Measurements from ENCODE around the gene APOBEC3B.
"Not testable (repeated sequence)": the region's sequence is repeated elsewhere in the genome, so short reads cannot be mapped to it uniquely, and the experiment has no call there.

The APOBEC3B gene

GRCh38 chr22:39010946-39011345 lies 28.8 kb downstream of the APOBEC3B start:
- no peaks in the 10 kb centered on the region for H3K36me3 ChIP-seq
- H3K27ac ChIP-seq: no peak overlapping the region
- DNase-seq: no peak
- H3K4me3 ChIP-seq (ENCODE audit: low read depth, low read length): no peak overlapping the region
- no peaks in the 10 kb centered on the region for H3K9me3 ChIP-seq (ENCODE audit: severe bottlenecking)
- TF ChIP-seq, protein P1, sequence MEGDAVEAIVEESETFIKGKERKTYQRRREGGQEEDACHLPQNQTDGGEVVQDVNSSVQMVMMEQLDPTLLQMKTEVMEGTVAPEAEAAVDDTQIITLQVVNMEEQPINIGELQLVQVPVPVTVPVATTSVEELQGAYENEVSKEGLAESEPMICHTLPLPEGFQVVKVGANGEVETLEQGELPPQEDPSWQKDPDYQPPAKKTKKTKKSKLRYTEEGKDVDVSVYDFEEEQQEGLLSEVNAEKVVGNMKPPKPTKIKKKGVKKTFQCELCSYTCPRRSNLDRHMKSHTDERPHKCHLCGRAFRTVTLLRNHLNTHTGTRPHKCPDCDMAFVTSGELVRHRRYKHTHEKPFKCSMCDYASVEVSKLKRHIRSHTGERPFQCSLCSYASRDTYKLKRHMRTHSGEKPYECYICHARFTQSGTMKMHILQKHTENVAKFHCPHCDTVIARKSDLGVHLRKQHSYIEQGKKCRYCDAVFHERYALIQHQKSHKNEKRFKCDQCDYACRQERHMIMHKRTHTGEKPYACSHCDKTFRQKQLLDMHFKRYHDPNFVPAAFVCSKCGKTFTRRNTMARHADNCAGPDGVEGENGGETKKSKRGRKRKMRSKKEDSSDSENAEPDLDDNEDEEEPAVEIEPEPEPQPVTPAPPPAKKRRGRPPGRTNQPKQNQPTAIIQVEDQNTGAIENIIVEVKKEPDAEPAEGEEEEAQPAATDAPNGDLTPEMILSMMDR (IDR thresholded peaks at IDR 0.05; ENCODE audit: low read depth, low read length): no peak
- H3K27me3 ChIP-seq (ENCODE audit: insufficient read depth, low read depth, severe bottlenecking): no peaks in the 10 kb centered on the region

- H3K27ac ChIP-seq: no peak overlapping the region
- TF ChIP-seq, protein P1 (IDR thresholded peaks at IDR 0.05; ENCODE audit: low read depth, low read length): no peak
- no peak for DNase-seq
- H3K36me3 ChIP-seq: no peaks in the 10 kb centered on the region
- H3K27me3 ChIP-seq (ENCODE audit: insufficient read depth, low read depth, severe bottlenecking): no peaks in the 10 kb centered on the region
- no peak overlapping the region for H3K4me3 ChIP-seq (ENCODE audit: low read depth, low read length)
- no peaks in the 10 kb centered on the region for H3K9me3 ChIP-seq (ENCODE audit: severe bottlenecking)
Observed at GRCh38 chr22:39012533-39013511, 30.7 kb downstream of the APOBEC3B start.

GRCh38 chr22:39013561-39013941 lies 31.4 kb downstream of the APOBEC3B start:
- H3K9me3 ChIP-seq (ENCODE audit: severe bottlenecking); H3K27me3 ChIP-seq (ENCODE audit: insufficient read depth, low read depth, severe bottlenecking); H3K4me3 ChIP-seq (ENCODE audit: low read depth, low read length); H3K36me3 ChIP-seq; DNase-seq; H3K27ac ChIP-seq: not testable (repeated sequence)

GRCh38 chr22:39013942-39014722 lies 32.0 kb downstream of the APOBEC3B start, which contains the start of gene APOBEC3C:
APOBEC3C (plus strand) TSS chr22:39014257; CDS start chr22:39014363, 106 bp downstream.
- Histone ChIP-seq H3K4me3 (ENCODE audit: low read depth, low read length) (peak within 1 kb of the TSS; percentile 0), H3K27me3 (ENCODE audit: insufficient read depth, low read depth, severe bottlenecking) (no peaks in the 10 kb centered on the region), H3K27ac (peak within 1 kb of the TSS; percentile 51), H3K36me3 (no peaks in the 10 kb centered on the region), H3K9me3 (ENCODE audit: severe bottlenecking) (no peaks in the 10 kb centered on the region)
- peak; percentile 72 for DNase-seq
- TF ChIP-seq, protein P1 (IDR thresholded peaks at IDR 0.05; ENCODE audit: low read depth, low read length): no peak

- H3K9me3 ChIP-seq (ENCODE audit: severe bottlenecking); H3K36me3 ChIP-seq; H3K27me3 ChIP-seq (ENCODE audit: insufficient read depth, low read depth, severe bottlenecking); DNase-seq: not testable (repeated sequence)
- Histone ChIP-seq H3K4me3 (ENCODE audit: low read depth, low read length) (peak overlapping the region; percentile 0; the same call in 1 of the 2 replicates), H3K27ac (peak overlapping the region; percentile 51; the same call in 1 of the 2 replicates)
Observed at GRCh38 chr22:39014723-39015121, 32.6 kb downstream of the APOBEC3B start.

GRCh38 chr22:39016592-39016991 lies 34.4 kb downstream of the APOBEC3B start:
- H3K27me3 ChIP-seq (ENCODE audit: insufficient read depth, low read depth, severe bottlenecking): no peaks in the 10 kb centered on the region
- no peak overlapping the region for H3K4me3 ChIP-seq (ENCODE audit: low read depth, low read length)
- no peak overlapping the region for H3K27ac ChIP-seq
- H3K9me3 ChIP-seq (ENCODE audit: severe bottlenecking): no peaks in the 10 kb centered on the region
- no peak for DNase-seq
- H3K36me3 ChIP-seq: no peaks in the 10 kb centered on the region
- TF ChIP-seq, protein P1 (IDR thresholded peaks at IDR 0.05; ENCODE audit: low read depth, low read length): no peak
